A673 (cell line): ENCODE measurements around the gene ATL1. TPM values are rescaled to one million over a fixed set of nuclear protein-coding genes. Genes with fewer than 3 reads are reported as not detected.

Experiments used
- BruUV-seq: library from RNA; stranded (reverse); fragments of 400-500 nt; replicated peaks from 2 replicates; lab custom pipeline; 2021; lab: Mats Ljungman, UMichigan
- CTCF ChIA-PET: fragments of 300-600 bp; sonication (Branson Sonifier 250); formaldehyde crosslinking; loops from one replicate; lab custom pipeline; 2022; ENCODE audit warnings: antibody characterized with exemption; lab: Charles Lee
- POLR2A ChIA-PET: fragments of 300-600 bp; sonication (Branson Sonifier 250); formaldehyde crosslinking; loops from one replicate; lab custom pipeline; 2022; ENCODE audit warnings: antibody characterized with exemption; ENCODE audit not compliant: low non-redundant PET; lab: Charles Lee
- DNase-seq: peaks from one replicate; pipeline ENCODE4 v3.0.0-alpha.2; 2015; ENCODE audit warnings: low spot score
- H3K27ac ChIP-seq: fragments of 200-600 bp; sonication (generic); 2 replicates; pipeline ENCODE4 v1.5.1; 2016; ENCODE audit warnings: mixed run types, low read depth, mild to moderate bottlenecking, mixed read lengths, antibody characterized with exemption, low read length; ENCODE audit not compliant: poor library complexity, severe bottlenecking
- H3K27me3 ChIP-seq: fragments of 200-600 bp; sonication (generic); replicated peaks from 2 replicates; pipeline ENCODE4 v1.6.1; 2017; ENCODE audit warnings: mixed run types, low read depth, mild to moderate bottlenecking, mixed read lengths, antibody characterized with exemption, low read length; ENCODE audit not compliant: insufficient read depth, poor library complexity
- H3K36me3 ChIP-seq: fragments of 200-600 bp; sonication (generic); 2 replicates; pipeline ENCODE4 v1.6.1; 2016; ENCODE audit warnings: mixed run types, mild to moderate bottlenecking, mixed read lengths, antibody characterized with exemption, low read length; ENCODE audit not compliant: insufficient read depth, poor library complexity, severe bottlenecking
- H3K4me1 ChIP-seq: fragments of 200-600 bp; sonication (generic); 2 replicates; pipeline ENCODE4 v1.6.1; 2017; ENCODE audit warnings: mixed run types, mild to moderate bottlenecking, mixed read lengths, antibody characterized with exemption, low read length; ENCODE audit not compliant: insufficient read depth, poor library complexity, severe bottlenecking
- H3K4me3 ChIP-seq: fragments of 200-600 bp; sonication (generic); 2 replicates; pipeline ENCODE4 v1.5.1; 2016; ENCODE audit warnings: low read depth, mixed run types, mild to moderate bottlenecking, mixed read lengths, low read length; ENCODE audit not compliant: poor library complexity, severe bottlenecking
- H3K9me3 ChIP-seq: fragments of 200-600 bp; sonication (generic); 2 replicates; pipeline ENCODE4 v1.6.1; 2016; ENCODE audit warnings: mixed run types, low read depth, mild to moderate bottlenecking, mixed read lengths, antibody characterized with exemption, low read length; ENCODE audit not compliant: poor library complexity, severe bottlenecking
- EZH2 ChIP-seq: fragments of 200-600 bp; sonication (generic); IDR thresholded peaks from 2 replicates; pipeline ENCODE4 v1.6.1; 2017; ENCODE audit warnings: borderline replicate concordance, low read depth, mild to moderate bottlenecking, mixed read lengths, antibody characterized with exemption, low read length; ENCODE audit not compliant: poor library complexity, severe bottlenecking
- intact Hi-C: fragments of 100-400 bp; cut with micrococcal nuclease; formaldehyde crosslinking; loops from one replicate; pipeline ENCODE4 v1.10.0; 2022; ENCODE audit not compliant: unreplicated experiment
- total RNA-seq: library from RNA; stranded (reverse); gene quantifications from 2 replicates; pipeline ENCODE4 v1.2.3, GENCODE V29; 2021
- TF ChIP-seq, protein P1 (sequence below): fragments of 300-800, 200-600 bp; sonication (generic); conservative IDR thresholded peaks from 2 replicates; pipeline ENCODE4 v1.5.1; 2017; ENCODE audit warnings: low read depth, mild to moderate bottlenecking, antibody characterized with exemption, low read length, moderate library complexity, mixed read lengths

The ATL1 gene
- total RNA-seq, 1 experiment from 2014 or later, result 9.8 TPM

DNA sequence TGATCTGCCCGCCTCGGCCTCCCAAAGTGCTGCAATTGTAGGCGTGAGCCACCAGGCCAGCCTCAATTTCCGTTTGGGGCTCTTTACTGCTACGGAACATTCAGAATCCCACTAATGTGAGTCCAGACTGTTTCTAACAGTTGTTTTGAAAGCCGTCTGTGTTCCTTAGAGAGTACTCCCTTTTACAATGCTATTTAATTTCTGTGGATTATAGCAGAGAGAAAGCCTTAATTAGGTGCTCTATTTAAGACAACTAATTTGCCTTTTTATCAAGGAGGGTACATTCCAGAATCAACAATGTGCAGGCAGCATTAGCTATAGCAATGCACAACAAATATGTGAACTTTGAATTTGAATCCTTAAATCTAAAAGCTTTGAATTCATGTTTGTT, 110.9 kb downstream of the ATL1 start:
- CTCF ChIA-PET, result no interaction called here
- TF ChIP-seq, protein P1, sequence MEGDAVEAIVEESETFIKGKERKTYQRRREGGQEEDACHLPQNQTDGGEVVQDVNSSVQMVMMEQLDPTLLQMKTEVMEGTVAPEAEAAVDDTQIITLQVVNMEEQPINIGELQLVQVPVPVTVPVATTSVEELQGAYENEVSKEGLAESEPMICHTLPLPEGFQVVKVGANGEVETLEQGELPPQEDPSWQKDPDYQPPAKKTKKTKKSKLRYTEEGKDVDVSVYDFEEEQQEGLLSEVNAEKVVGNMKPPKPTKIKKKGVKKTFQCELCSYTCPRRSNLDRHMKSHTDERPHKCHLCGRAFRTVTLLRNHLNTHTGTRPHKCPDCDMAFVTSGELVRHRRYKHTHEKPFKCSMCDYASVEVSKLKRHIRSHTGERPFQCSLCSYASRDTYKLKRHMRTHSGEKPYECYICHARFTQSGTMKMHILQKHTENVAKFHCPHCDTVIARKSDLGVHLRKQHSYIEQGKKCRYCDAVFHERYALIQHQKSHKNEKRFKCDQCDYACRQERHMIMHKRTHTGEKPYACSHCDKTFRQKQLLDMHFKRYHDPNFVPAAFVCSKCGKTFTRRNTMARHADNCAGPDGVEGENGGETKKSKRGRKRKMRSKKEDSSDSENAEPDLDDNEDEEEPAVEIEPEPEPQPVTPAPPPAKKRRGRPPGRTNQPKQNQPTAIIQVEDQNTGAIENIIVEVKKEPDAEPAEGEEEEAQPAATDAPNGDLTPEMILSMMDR, result no peak
- no peak for TF ChIP-seq EZH2
- H3K4me3 ChIP-seq, result no peak overlapping the region
- no peak overlapping the region for H3K27ac ChIP-seq
- no peaks in the 10 kb centered on the region for H3K36me3 ChIP-seq
- POLR2A ChIA-PET, result no interaction called here
- H3K9me3 ChIP-seq, result no peaks in the 10 kb centered on the region
- no peaks in the 10 kb centered on the region for H3K27me3 ChIP-seq
- intact Hi-C loops, result no loop called here
- BruUV-seq, result no TSS peak
- DNase-seq, result no peak
- peaks cover 17% of the 10 kb centered on the region for H3K4me1 ChIP-seq

DNA sequence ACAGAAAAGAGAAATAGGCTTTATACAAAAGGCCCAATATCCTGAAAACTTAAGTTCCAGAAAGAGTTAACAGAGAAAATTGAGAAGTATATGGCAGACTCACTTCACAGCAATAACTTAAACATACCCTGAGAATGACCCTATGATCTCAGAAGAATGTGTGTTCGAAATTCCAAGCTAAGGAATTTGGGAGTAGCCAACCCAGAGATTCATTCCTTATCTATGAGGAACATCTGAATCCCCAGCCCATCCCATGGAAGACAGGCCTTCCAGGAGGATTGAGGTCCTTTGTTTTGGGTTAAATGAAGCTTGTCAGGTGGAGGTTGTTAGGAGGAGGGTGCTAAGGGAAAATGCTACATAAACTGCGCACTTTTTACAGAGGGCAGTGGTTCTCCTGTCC, 115.7 kb downstream of the ATL1 start:
- CTCF ChIA-PET, result no interaction called here
- Histone ChIP-seq H3K27ac (no peak overlapping the region), H3K4me3 (no peak overlapping the region), H3K9me3 (no peaks in the 10 kb centered on the region), H3K4me1 (no peaks in the 10 kb centered on the region), H3K36me3 (no peaks in the 10 kb centered on the region), H3K27me3 (no peaks in the 10 kb centered on the region)
- DNase-seq, result no peak
- no TSS peak for BruUV-seq
- TF ChIP-seq EZH2, result no peak
- TF ChIP-seq, protein P1, result no peak
- intact Hi-C loops, result no loop called here
- POLR2A ChIA-PET, result no interaction called here

DNA sequence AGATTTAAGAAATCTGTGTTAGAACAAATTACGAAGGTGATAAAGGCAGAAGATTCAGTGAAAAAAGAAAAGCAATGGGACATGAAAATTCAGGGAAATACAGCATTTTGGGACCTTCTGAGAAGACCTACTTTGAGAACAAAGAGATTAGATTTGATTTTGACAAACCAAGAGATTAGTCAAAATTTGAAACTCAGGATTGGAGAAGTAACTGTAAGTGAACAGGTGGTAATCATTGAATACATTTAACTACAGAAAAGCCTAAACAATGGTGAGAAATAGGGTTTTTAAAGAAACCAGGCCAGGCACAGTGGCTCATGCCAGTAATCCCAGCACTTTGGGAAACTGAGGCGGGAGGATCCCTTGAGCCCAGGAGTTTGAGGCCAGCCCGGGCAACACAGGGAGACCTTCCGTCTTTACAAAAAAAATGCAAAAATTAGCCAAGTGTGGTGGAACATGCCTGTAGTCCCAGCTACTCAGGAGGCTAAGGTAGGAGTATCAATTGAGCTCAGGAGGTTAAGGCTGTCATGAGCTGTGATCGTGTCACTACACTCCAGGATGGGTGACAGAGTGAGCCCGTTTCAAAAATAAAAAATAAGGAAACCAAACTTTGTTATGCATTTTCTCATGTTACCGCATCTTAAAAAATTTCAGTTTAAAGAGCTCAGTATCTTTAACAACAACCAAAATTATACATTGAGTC, 117.0 kb downstream of the ATL1 start:
- DNase-seq, result no peak
- TF ChIP-seq EZH2, result no peak
- TF ChIP-seq, protein P1, result no peak
- ChIA-PET POLR2A (no interaction called here), CTCF (interaction anchor here (0.5 kb wide), 1 partner anchor 83 kb away, joined by 19 read pairs; no protein-coding TSS in a partner anchor)
- no peak overlapping the region for H3K27ac ChIP-seq
- H3K9me3 ChIP-seq, result no peaks in the 10 kb centered on the region
- no peaks in the 10 kb centered on the region for H3K4me1 ChIP-seq
- no peaks in the 10 kb centered on the region for H3K27me3 ChIP-seq
- no peaks in the 10 kb centered on the region for H3K36me3 ChIP-seq
- no peak overlapping the region for H3K4me3 ChIP-seq
- no TSS peak for BruUV-seq
- intact Hi-C loops, result no loop called here
